Activated naive CD8-positive, alpha-beta T cell treated with anti-CD3 and anti-CD28 coated beads, Interleukin-2, amount 10 ng/mL, durations not matched to agents 7 days and 5 days (primary cell): Measurements from ENCODE around the gene ADAMTS20. TPM values are rescaled to one million over a fixed set of nuclear protein-coding genes. Genes with fewer than 3 reads are reported as not detected.

Experiments used
- ATAC-seq: fragments of 150-1000 bp; cut with Tn5 transposase; one replicate; pipeline ENCODE4 v1.10.0; 2021; ENCODE audit warnings: low read depth, moderate library complexity
- POLR2A ChIA-PET: fragments of 350-600 bp; sonication (Branson Sonifier 250); formaldehyde crosslinking; loops from one replicate; lab custom pipeline; 2021; ENCODE audit warnings: antibody characterized with exemption; lab: Charles Lee
- DNase-seq: peaks from one replicate; pipeline ENCODE4 v3.0.0; 2021
- H3K27ac Mint-ChIP-seq: one replicate; pipeline ENCODE4 v1.8.0; 2022; ENCODE audit warnings: mild to moderate bottlenecking, mixed read lengths
- H3K27me3 Mint-ChIP-seq: one replicate; pipeline ENCODE4 v1.8.0; 2022; ENCODE audit warnings: mild to moderate bottlenecking, moderate library complexity, mixed read lengths
- H3K36me3 Mint-ChIP-seq: one replicate; pipeline ENCODE4 v1.8.0; 2021; ENCODE audit warnings: mild to moderate bottlenecking, mixed read lengths
- H3K4me1 Mint-ChIP-seq: one replicate; pipeline ENCODE4 v1.8.0; 2021; ENCODE audit warnings: mixed read lengths
- H3K4me3 Mint-ChIP-seq: one replicate; pipeline ENCODE4 v1.8.0; 2022; ENCODE audit warnings: mild to moderate bottlenecking, moderate library complexity, mixed read lengths
- H3K9me3 Mint-ChIP-seq: one replicate; pipeline ENCODE4 v1.8.0; 2021; ENCODE audit warnings: mixed read lengths
- total RNA-seq, 2 experiments: library from RNA; stranded (reverse); gene quantifications; one replicate each; pipeline ENCODE4 v1.2.3, GENCODE V29; 2021

ADAMTS20 gene
- total RNA-seq, 2 experiments from 2014 or later = not detected

DNA sequence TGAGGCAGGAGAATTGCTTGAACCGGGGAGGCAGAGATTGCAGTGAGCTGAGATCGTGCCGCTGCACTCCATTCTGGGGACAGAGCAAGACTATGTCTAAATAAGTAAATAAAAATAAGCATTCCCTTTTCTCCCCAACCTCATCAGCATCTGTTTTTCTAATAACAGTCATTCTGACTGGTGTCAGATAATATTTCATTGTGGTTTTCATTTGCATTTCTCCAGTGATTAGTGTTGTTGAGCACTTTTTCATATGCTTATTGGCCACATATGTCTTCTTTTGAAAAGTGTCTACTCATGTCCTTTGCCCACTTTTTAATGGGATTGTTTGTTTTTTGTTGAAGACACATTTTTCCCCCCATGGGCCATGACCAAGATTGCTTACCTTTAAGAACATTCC lies 243.2 kb downstream of the ADAMTS20 start:
- Mint-ChIP-seq H3K9me3 (no peaks in the 10 kb centered on the region), H3K27me3 (no peaks in the 10 kb centered on the region), H3K4me1 (no peaks in the 10 kb centered on the region), H3K36me3 (no peaks in the 10 kb centered on the region), H3K4me3 (no peak overlapping the region), H3K27ac (no peak overlapping the region)
- DNase-seq (no peak), ATAC-seq (no peak)
- POLR2A ChIA-PET = no interaction called here

DNA sequence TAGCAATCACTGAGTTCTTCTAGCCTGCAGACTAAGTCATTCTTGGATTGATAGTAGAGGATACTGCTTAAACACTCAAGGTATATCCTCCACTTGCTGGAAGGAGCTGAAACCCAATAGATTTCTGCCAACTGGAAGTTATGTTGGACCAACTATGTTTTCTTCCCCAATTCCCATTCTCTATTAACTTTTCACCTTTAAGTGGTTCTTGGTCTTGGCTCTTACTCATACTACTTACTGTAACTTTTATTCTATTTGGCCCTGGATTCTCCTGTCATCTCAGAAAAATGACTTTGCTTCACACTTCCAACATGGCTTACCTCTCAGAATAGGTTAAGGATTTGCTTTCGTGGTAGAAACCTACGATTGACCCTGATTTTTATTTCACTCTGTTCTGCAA lies 244.9 kb downstream of the ADAMTS20 start:
- no peaks in the 10 kb centered on the region for H3K27me3 Mint-ChIP-seq
- DNase-seq = no peak
- no peaks in the 10 kb centered on the region for H3K36me3 Mint-ChIP-seq
- H3K4me1 Mint-ChIP-seq = no peaks in the 10 kb centered on the region
- H3K27ac Mint-ChIP-seq = no peak overlapping the region
- POLR2A ChIA-PET = no interaction called here
- no peaks in the 10 kb centered on the region for H3K9me3 Mint-ChIP-seq
- H3K4me3 Mint-ChIP-seq = no peak overlapping the region
- no peak for ATAC-seq

DNA sequence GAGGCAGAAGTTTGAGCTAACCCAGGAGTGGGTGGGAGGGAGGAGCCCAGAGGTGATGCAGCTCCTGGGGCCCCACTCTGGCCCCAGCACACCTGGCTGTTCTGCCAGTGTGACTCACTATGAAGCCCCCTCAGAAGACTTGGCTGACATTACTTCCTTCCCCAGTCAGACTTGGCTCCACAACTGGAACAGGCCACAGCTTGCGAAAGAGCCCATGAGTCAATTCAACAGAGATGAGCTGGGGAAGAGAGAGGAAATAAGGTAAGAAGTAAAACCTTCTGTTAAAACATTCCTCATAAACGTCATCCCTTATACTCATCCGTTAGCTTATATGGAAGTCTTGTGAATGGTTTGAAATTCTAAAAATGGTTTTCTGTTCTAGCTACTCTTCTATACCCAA lies 245.9 kb downstream of the ADAMTS20 start:
- DNase-seq (no peak), ATAC-seq (no peak)
- H3K27ac Mint-ChIP-seq = no peak overlapping the region
- POLR2A ChIA-PET = no interaction called here
- H3K4me1 Mint-ChIP-seq = no peaks in the 10 kb centered on the region
- H3K27me3 Mint-ChIP-seq = no peaks in the 10 kb centered on the region
- H3K9me3 Mint-ChIP-seq = no peaks in the 10 kb centered on the region
- no peak overlapping the region for H3K4me3 Mint-ChIP-seq
- no peaks in the 10 kb centered on the region for H3K36me3 Mint-ChIP-seq

DNA sequence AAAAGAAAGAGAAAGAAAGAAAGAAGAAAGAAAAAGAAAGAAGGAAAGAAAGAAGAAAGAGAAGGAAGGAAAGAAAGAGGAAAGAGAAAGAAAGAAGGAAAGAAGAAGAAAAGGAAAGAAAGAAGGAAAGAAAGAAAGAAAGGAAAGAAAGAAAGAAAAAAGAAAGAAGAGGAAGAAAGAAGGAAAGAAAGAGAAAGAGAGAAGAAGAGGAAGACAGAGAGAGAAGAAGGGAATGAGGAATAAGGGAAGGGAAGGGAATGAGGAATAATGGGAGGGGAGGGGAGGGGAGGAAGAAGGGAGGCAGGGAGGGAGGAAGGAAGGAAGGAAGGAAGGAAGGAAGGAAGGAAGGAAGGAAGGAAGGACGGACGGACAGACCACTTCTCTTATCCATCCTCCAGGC lies 246.9 kb downstream of the ADAMTS20 start:
- Mint-ChIP-seq H3K4me1 (no peaks in the 10 kb centered on the region), H3K27ac (no peak overlapping the region), H3K4me3 (no peak overlapping the region), H3K36me3 (no peaks in the 10 kb centered on the region), H3K9me3 (no peaks in the 10 kb centered on the region), H3K27me3 (no peaks in the 10 kb centered on the region)
- POLR2A ChIA-PET = no interaction called here
- DNase-seq (no peak), ATAC-seq (no peak)

Other genes with a start within 250 kb of the ADAMTS20 start
- 10 to 100 TPM; 21.7 to 26.3 TPM for gene PUS7L, start 206.6 kb upstream of the ADAMTS20 start, total RNA-seq
- gene IRAK4, start 206.7 kb upstream of the ADAMTS20 start, total RNA-seq = 10 to 100 TPM; 43.4 to 46.0 TPM